ENCODE measurements around the gene ZC3H12D.

The ZC3H12D gene

GRCh38 chr6:149493761-149494320 is 9.0 kb upstream of the ZC3H12D start:
- Histone ChIP-seq H3K4me1 (ENCODE audit: insufficient read depth, low read length, severe bottlenecking) (peaks cover 28% of the 10 kb centered on the region), H3K4me2 (ENCODE audit: low read length) (no peak overlapping the region)

DNA sequence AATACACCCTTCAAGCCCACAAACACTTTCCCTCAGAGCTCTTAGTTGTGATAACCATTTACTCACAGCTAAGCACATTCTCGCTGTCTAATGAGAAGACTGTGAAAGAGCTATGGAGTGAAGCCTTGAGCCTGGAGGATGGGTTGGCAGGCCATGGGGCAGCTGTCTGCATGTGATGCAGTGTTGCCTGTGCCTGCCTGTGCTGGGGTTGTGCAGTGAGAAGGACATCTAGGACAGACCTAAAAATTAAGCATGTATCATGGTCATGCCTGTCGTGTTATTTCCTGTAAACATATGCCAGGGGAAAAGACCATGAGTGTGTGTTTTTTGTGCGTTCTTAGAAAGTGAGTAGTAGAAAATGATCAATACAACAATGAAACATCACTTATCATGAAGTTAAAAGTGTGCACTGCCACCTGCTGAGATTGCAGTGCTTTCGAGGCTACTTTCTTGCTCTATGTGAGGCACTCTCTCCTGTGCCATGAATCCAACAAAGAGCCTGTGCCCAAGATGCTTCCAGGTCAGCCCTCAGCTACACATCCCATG is 8.1 kb upstream of the ZC3H12D start:
- Histone ChIP-seq H3K79me2 (ENCODE audit: insufficient read depth, low read length) (no peaks in the 10 kb centered on the region), H3K9ac (ENCODE audit: low read length) (no peak overlapping the region), H3K27me3 (ENCODE audit: insufficient read depth, low read length) (no peaks in the 10 kb centered on the region), H3K9me3 (ENCODE audit: low read length) (no peaks in the 10 kb centered on the region), H2AFZ (ENCODE audit: low read length) (no peak overlapping the region), H3K9me2 (ENCODE audit: low read depth, low read length) (no peaks in the 10 kb centered on the region), H3K36me3 (ENCODE audit: insufficient read depth, low read length) (no peaks in the 10 kb centered on the region), H3K4me2 (ENCODE audit: low read length) (no peak overlapping the region), H3K27ac (ENCODE audit: low read depth, low read length, poor library complexity, severe bottlenecking) (no peak overlapping the region), H3K4me1 (ENCODE audit: insufficient read depth, low read length, severe bottlenecking) (peaks cover 33% of the 10 kb centered on the region), H4K20me1 (ENCODE audit: insufficient read depth, low read length) (no peaks in the 10 kb centered on the region), H3K4me3 (ENCODE audit: low read depth, low read length, poor library complexity, severe bottlenecking) (no peak overlapping the region), H3F3A (ENCODE audit: insufficient read depth, low read length) (no peaks in the 10 kb centered on the region)
- TF ChIP-seq, protein P1, sequence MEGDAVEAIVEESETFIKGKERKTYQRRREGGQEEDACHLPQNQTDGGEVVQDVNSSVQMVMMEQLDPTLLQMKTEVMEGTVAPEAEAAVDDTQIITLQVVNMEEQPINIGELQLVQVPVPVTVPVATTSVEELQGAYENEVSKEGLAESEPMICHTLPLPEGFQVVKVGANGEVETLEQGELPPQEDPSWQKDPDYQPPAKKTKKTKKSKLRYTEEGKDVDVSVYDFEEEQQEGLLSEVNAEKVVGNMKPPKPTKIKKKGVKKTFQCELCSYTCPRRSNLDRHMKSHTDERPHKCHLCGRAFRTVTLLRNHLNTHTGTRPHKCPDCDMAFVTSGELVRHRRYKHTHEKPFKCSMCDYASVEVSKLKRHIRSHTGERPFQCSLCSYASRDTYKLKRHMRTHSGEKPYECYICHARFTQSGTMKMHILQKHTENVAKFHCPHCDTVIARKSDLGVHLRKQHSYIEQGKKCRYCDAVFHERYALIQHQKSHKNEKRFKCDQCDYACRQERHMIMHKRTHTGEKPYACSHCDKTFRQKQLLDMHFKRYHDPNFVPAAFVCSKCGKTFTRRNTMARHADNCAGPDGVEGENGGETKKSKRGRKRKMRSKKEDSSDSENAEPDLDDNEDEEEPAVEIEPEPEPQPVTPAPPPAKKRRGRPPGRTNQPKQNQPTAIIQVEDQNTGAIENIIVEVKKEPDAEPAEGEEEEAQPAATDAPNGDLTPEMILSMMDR (IDR thresholded peaks at IDR 0.05; ENCODE audit: low read length), result peak; percentile 4; the same call in 1 of the 2 replicates
- TF ChIP-seq EZH2 (IDR thresholded peaks at IDR 0.05; ENCODE audit: borderline replicate concordance, low read length), result no peak

More at GRCh38 chr6:149493761-149494320, 9.0 kb upstream of the ZC3H12D start:
- no peaks in the 10 kb centered on the region for H3F3A ChIP-seq (ENCODE audit: insufficient read depth, low read length)
- no peaks in the 10 kb centered on the region for H3K9me2 ChIP-seq (ENCODE audit: low read depth, low read length)
- no peak overlapping the region for H3K9ac ChIP-seq (ENCODE audit: low read length)
- no peaks in the 10 kb centered on the region for H3K79me2 ChIP-seq (ENCODE audit: insufficient read depth, low read length)
- TF ChIP-seq, protein P1 (IDR thresholded peaks at IDR 0.05; ENCODE audit: low read length), result no peak
- no peak for TF ChIP-seq EZH2 (IDR thresholded peaks at IDR 0.05; ENCODE audit: borderline replicate concordance, low read length)
- no peaks in the 10 kb centered on the region for H4K20me1 ChIP-seq (ENCODE audit: insufficient read depth, low read length)
- no peak overlapping the region for H3K4me3 ChIP-seq (ENCODE audit: low read depth, low read length, poor library complexity, severe bottlenecking)
- H3K27ac ChIP-seq (ENCODE audit: low read depth, low read length, poor library complexity, severe bottlenecking), result no peak overlapping the region
- peaks cover under 1% of the 10 kb centered on the region; the same call in 1 of the 2 replicates for H3K36me3 ChIP-seq (ENCODE audit: insufficient read depth, low read length)
- no peaks in the 10 kb centered on the region for H3K9me3 ChIP-seq (ENCODE audit: low read length)
- no peak overlapping the region for H2AFZ ChIP-seq (ENCODE audit: low read length)
- H3K27me3 ChIP-seq (ENCODE audit: insufficient read depth, low read length), result no peaks in the 10 kb centered on the region

- Histone ChIP-seq H3K4me1 (ENCODE audit: insufficient read depth, low read length, severe bottlenecking) (peaks cover 22% of the 10 kb centered on the region), H3K9me3 (ENCODE audit: low read length) (no peaks in the 10 kb centered on the region), H2AFZ (ENCODE audit: low read length) (no peak overlapping the region), H3K36me3 (ENCODE audit: insufficient read depth, low read length) (no peaks in the 10 kb centered on the region), H3K79me2 (ENCODE audit: insufficient read depth, low read length) (no peaks in the 10 kb centered on the region), H3K9me2 (ENCODE audit: low read depth, low read length) (no peaks in the 10 kb centered on the region), H3K4me3 (ENCODE audit: low read depth, low read length, poor library complexity, severe bottlenecking) (no peak overlapping the region), H3F3A (ENCODE audit: insufficient read depth, low read length) (no peaks in the 10 kb centered on the region), H3K4me2 (ENCODE audit: low read length) (no peak overlapping the region), H3K27ac (ENCODE audit: low read depth, low read length, poor library complexity, severe bottlenecking) (no peak overlapping the region), H4K20me1 (ENCODE audit: insufficient read depth, low read length) (no peaks in the 10 kb centered on the region), H3K9ac (ENCODE audit: low read length) (no peak overlapping the region), H3K27me3 (ENCODE audit: insufficient read depth, low read length) (no peaks in the 10 kb centered on the region)
- TF ChIP-seq EZH2 (IDR thresholded peaks at IDR 0.05; ENCODE audit: borderline replicate concordance, low read length), result no peak
- TF ChIP-seq, protein P1 (IDR thresholded peaks at IDR 0.05; ENCODE audit: low read length), result no peak
Measured at GRCh38 chr6:149489967-149490366, 5.2 kb upstream of the ZC3H12D start.

Measured in OCI-LY1 (cell line).